K562 (cell line): ENCODE data around the gene ZNHIT6. TPM values are rescaled to one million over a fixed set of nuclear protein-coding genes. Genes with fewer than 3 reads are reported as not detected.

Source experiments
- ATAC-seq: fragments of 200-7000 bp; cut with Tn5 transposase; 3 replicates; pipeline ENCODE4 v1.9.1; 2020; ENCODE audit warnings: moderate library complexity
- BruUV-seq: library from RNA; stranded (reverse); fragments of 400-500 nt; replicated peaks from 2 replicates; lab custom pipeline; 2021; lab: Mats Ljungman, UMichigan
- CTCF ChIA-PET: fragments of 300-600 bp; formaldehyde crosslinking; extraction: SDS; loops from one replicate; lab custom pipeline; 2021; ENCODE audit warnings: low intra/inter-chr PET ratio; lab: Yijun Ruan, JAX
- POLR2A ChIA-PET: fragments of 300-600, 350-650 bp; sonication (Branson Sonifier 250); formaldehyde crosslinking; extraction: SDS; loops from one replicate; lab custom pipeline; 2021; ENCODE audit warnings: antibody characterized with exemption, inconsistent platforms; lab: Yijun Ruan, JAX
- DNase-seq, 4 experiments: peaks; one replicate each; pipeline versions ENCODE4 v3.0.0 to v3.0.0-alpha.2; 2011 to 2018; ENCODE audit warnings: low spot score in 3 of 4, mixed read lengths in 3 of 4; ENCODE audit errors: extremely low read depth in 1 of 4
- FAIRE-seq: peaks from 2 replicates; lab custom pipeline; 2011; peaks lifted over from hg19 to GRCh38; lab: Jason Lieb, UNC
- H2AFZ ChIP-seq: 2 replicates; pipeline ENCODE4 v1.6.0; 2011; ENCODE audit warnings: low read depth, low read length, control low read depth, inconsistent platforms
- H3K27ac ChIP-seq: fragments of 200-600 bp; 3 replicates; pipeline ENCODE4 v1.8.0; 2011; ENCODE audit warnings: low read depth, mild to moderate bottlenecking, control low read depth, inconsistent platforms, low read length, moderate library complexity, mixed read lengths; ENCODE audit errors: extremely low read depth
- H3K27me3 ChIP-seq, 2 experiments: fragments of 300-600 bp in 1 of 2; 2 replicates in 1 of 2; 3 replicates in 1 of 2; pipeline versions ENCODE4 v1.6.0 to v1.8.0; 2011; ENCODE audit warnings: inconsistent platforms in 2 of 2, low read length in 2 of 2, mild to moderate bottlenecking in 1 of 2, mixed read lengths in 1 of 2, moderate library complexity in 1 of 2; ENCODE audit not compliant: control insufficient read depth in 2 of 2, insufficient read depth in 2 of 2
- H3K36me3 ChIP-seq: fragments of 300-600 bp; 3 replicates; pipeline ENCODE4 v1.8.0; 2011; ENCODE audit warnings: mild to moderate bottlenecking, low read length, inconsistent platforms; ENCODE audit not compliant: control insufficient read depth, insufficient read depth
- H3K4me1 ChIP-seq, 2 experiments: fragments of 200-600 bp in 1 of 2; replicated peaks in 1 of 2; 2 replicates in 1 of 2; 3 replicates in 1 of 2; pipeline versions ENCODE4 v1.5.1 to v1.8.0; 2011; ENCODE audit warnings: inconsistent platforms in 2 of 2, low read length in 2 of 2, mild to moderate bottlenecking in 1 of 2, mixed read lengths in 1 of 2, moderate library complexity in 1 of 2; ENCODE audit not compliant: control insufficient read depth in 2 of 2, insufficient read depth in 2 of 2
- H3K4me2 ChIP-seq: 2 replicates; pipeline ENCODE4 v1.6.1; 2011; ENCODE audit warnings: low read length, control low read depth, inconsistent platforms, mixed read lengths; ENCODE audit not compliant: insufficient read depth
- H3K4me3 ChIP-seq: fragments of 200-600 bp; sonication (generic), shearing (Covaris generic); 2 replicates; pipeline ENCODE4 v1.5.1; 2016; ENCODE audit warnings: control low read depth, inconsistent platforms
- H3K79me2 ChIP-seq: fragments of 200-600 bp; 3 replicates; pipeline ENCODE4 v1.8.0; 2011; ENCODE audit warnings: low read length, inconsistent platforms; ENCODE audit not compliant: control insufficient read depth, insufficient read depth
- H3K9ac ChIP-seq, 2 experiments: 2 replicates each; pipeline versions ENCODE4 v1.6.0 to v1.6.1; 2011; ENCODE audit warnings: low read depth in 2 of 2, low read length in 2 of 2, control low read depth in 1 of 2, inconsistent platforms in 1 of 2, mild to moderate bottlenecking in 1 of 2, mixed read lengths in 1 of 2; ENCODE audit not compliant: insufficient read depth in 1 of 2
- H3K9me1 ChIP-seq: one replicate; pipeline ENCODE4 v1.6.0; 2011; ENCODE audit warnings: inconsistent platforms, mild to moderate bottlenecking, low read length, moderate library complexity; ENCODE audit not compliant: control insufficient read depth, insufficient read depth
- H3K9me3 ChIP-seq: replicated peaks from 2 replicates; pipeline ENCODE4 v1.5.1; 2011; ENCODE audit warnings: low read depth, low read length, inconsistent platforms; ENCODE audit not compliant: control insufficient read depth, insufficient read depth
- H4K20me1 ChIP-seq: replicated peaks from 2 replicates; pipeline ENCODE4 v1.6.1; 2011; ENCODE audit warnings: low read length, inconsistent platforms, mixed read lengths; ENCODE audit not compliant: control insufficient read depth, insufficient read depth
- ARID2 ChIP-seq: fragments of 450-650 bp; IDR thresholded peaks from 2 replicates; pipeline ENCODE4 v1.6.1; 2017; ENCODE audit warnings: antibody characterized with exemption, mild to moderate bottlenecking
- E2F5 ChIP-seq: sonication (generic); formaldehyde crosslinking; IDR thresholded peaks from 2 replicates; pipeline ENCODE4 v1.8.0; 2022; ENCODE audit warnings: mild to moderate bottlenecking, missing genetic modification reagents
- NFRKB ChIP-seq: fragments of 450-650 bp; IDR thresholded peaks from 2 replicates; pipeline ENCODE4 v1.6.1; 2016; ENCODE audit warnings: low read depth
- NR2F6 ChIP-seq: fragments of 450-650 bp; formaldehyde crosslinking; IDR thresholded peaks from 2 replicates; pipeline ENCODE4 v1.4.0; 2020; ENCODE audit warnings: mild to moderate bottlenecking
- POLR2AphosphoS5 ChIP-seq: IDR thresholded peaks from 2 replicates; pipeline ENCODE4 v1.6.1; 2011; ENCODE audit warnings: mild to moderate bottlenecking, low read depth, low read length, moderate library complexity; ENCODE audit not compliant: control insufficient read depth, insufficient read depth
- PREB ChIP-seq: sonication (generic); formaldehyde crosslinking; IDR thresholded peaks from 2 replicates; pipeline ENCODE4 v1.8.1; 2023; ENCODE audit warnings: mild to moderate bottlenecking, missing genetic modification reagents
- RBM14 ChIP-seq: fragments of 200-400 bp; formaldehyde crosslinking; IDR thresholded peaks from 2 replicates; pipeline ENCODE4 v1.6.1; 2018; ENCODE audit warnings: low read depth, mild to moderate bottlenecking, low read length, moderate library complexity, borderline replicate concordance; ENCODE audit not compliant: insufficient read depth
- TFE3 ChIP-seq: fragments of 450-650 bp; formaldehyde crosslinking; IDR thresholded peaks from 2 replicates; pipeline ENCODE4 v1.4.0; 2020; ENCODE audit warnings: mild to moderate bottlenecking, mixed read lengths
- ZFP30 ChIP-seq: fragments of 250-450 bp; sonication (Bioruptor Pico); IDR thresholded peaks from 2 replicates; pipeline ENCODE4 v1.8.0; 2022; ENCODE audit warnings: moderate library complexity, mild to moderate bottlenecking, inconsistent platforms, borderline replicate concordance
- ZFP36 ChIP-seq: fragments of 150-350 bp; IDR thresholded peaks from 2 replicates; pipeline ENCODE4 v1.6.1; 2018; ENCODE audit warnings: low read length, low read depth; ENCODE audit not compliant: partially characterized antibody
- WGBS: fragments of 100-300 bp; shearing (Covaris generic); methylation state at CpG from one replicate; pipeline ENCODE4 v1.1.6; 2016; ENCODE audit warnings: low coverage, mixed read lengths; ENCODE audit not compliant: insufficient coverage; ENCODE audit errors: missing lambda C conversion rate; 5-methylcytosine and 5-hydroxymethylcytosine counted together
- in situ Hi-C: fragments of 300-500 bp; cut with MboI; formaldehyde crosslinking; loops from 4 replicates; pipeline ENCODE4 v1.15.0; 2018; ENCODE audit warnings: inconsistent platforms, mixed read lengths
- intact Hi-C: fragments of 100-400 bp; cut with micrococcal nuclease; formaldehyde crosslinking; loops from 2 replicates; pipeline ENCODE4 v1.14.2; 2022
- polyA plus RNA-seq, 8 experiments: library from polyadenylated mRNA; depleted of rRNA in 4 of 8; stranded (reverse) in 5 of 8; unstranded in 3 of 8; fragments of >200 nt; fragmentation: Nextera tagmentation in 2 of 8; fragmentation: Illumina TruSeq in 1 of 8; extraction: Ambion mirVana in 2 of 8; extraction: Trizol in 1 of 8; gene quantifications; 2 replicates each; pipeline versions ENCODE4 v1.2.1 to v1.2.3, GENCODE V29; 2011 to 2014; ENCODE audit warnings: inconsistent platforms in 1 of 8, missing spikeins in 1 of 8
- total RNA-seq, 7 experiments: library from RNA; depleted of rRNA in 6 of 7; stranded (reverse); fragments of >200 nt in 6 of 7; fragmentation: Illumina TruSeq in 2 of 7; extraction: Trizol in 2 of 7; gene quantifications; 2 replicates each; pipeline versions ENCODE4 v1.2.1 to v1.2.3, GENCODE V29; 2011 to 2021; ENCODE audit warnings: low replicate concordance in 1 of 7
- TF ChIP-seq, protein P1 (sequence below): fragments of 450-650 bp; IDR thresholded peaks from 2 replicates; pipeline ENCODE4 v1.6.1; 2016; ENCODE audit warnings: missing biosample characterization, missing genetic modification characterization
- TF ChIP-seq, protein P2 (sequence below): fragments of 250-450 bp; sonication (Bioruptor Pico); IDR thresholded peaks from 2 replicates; pipeline ENCODE4 v1.4.0; 2020; ENCODE audit warnings: mild to moderate bottlenecking, moderate library complexity, borderline replicate concordance

Gene ZNHIT6
- total and polyA plus RNA-seq, 9 of the 15 experiments (the other 6 are each of a cell fraction or from before 2014, with no cell fraction given), result 15.4 to 37.6 (median 21.7) TPM

GRCh38 chr1:85650645-85651044 lies 57.6 kb downstream of the ZNHIT6 start:
- Histone ChIP-seq H3K36me3 (peaks cover 32% of the 10 kb centered on the region; the same call in 2 of the 3 replicates), H4K20me1 (no peaks in the 10 kb centered on the region), H3K9ac (no peak overlapping the region), H3K27ac (no peak overlapping the region), H2AFZ (no peak overlapping the region), H3K9me3 (no peaks in the 10 kb centered on the region), H3K4me1 (no peaks in the 10 kb centered on the region), H3K9me1 (no peaks in the 10 kb centered on the region), H3K27me3 (no peaks in the 10 kb centered on the region), H3K4me3 (no peak overlapping the region), H3K4me2 (no peak overlapping the region), H3K79me2 (no peaks in the 10 kb centered on the region)
- in situ Hi-C loops, result no loop called here
- POLR2A ChIA-PET, result no interaction called here
- no TSS peak for BruUV-seq
- TF ChIP-seq PREB (CRISPR knock-in tag), result no peak
- TF ChIP-seq, protein P1, sequence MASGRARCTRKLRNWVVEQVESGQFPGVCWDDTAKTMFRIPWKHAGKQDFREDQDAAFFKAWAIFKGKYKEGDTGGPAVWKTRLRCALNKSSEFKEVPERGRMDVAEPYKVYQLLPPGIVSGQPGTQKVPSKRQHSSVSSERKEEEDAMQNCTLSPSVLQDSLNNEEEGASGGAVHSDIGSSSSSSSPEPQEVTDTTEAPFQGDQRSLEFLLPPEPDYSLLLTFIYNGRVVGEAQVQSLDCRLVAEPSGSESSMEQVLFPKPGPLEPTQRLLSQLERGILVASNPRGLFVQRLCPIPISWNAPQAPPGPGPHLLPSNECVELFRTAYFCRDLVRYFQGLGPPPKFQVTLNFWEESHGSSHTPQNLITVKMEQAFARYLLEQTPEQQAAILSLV (tag), result no peak
- no peak for TF ChIP-seq RBM14
- TF ChIP-seq NFRKB, result no peak
- TF ChIP-seq E2F5, result no peak
- no peak for TF ChIP-seq ZFP30 (CRISPR knock-in tag)
- TF ChIP-seq TFE3, result no peak
- no peak for TF ChIP-seq POLR2AphosphoS5
- TF ChIP-seq NR2F6, result no peak
- TF ChIP-seq, protein P2, sequence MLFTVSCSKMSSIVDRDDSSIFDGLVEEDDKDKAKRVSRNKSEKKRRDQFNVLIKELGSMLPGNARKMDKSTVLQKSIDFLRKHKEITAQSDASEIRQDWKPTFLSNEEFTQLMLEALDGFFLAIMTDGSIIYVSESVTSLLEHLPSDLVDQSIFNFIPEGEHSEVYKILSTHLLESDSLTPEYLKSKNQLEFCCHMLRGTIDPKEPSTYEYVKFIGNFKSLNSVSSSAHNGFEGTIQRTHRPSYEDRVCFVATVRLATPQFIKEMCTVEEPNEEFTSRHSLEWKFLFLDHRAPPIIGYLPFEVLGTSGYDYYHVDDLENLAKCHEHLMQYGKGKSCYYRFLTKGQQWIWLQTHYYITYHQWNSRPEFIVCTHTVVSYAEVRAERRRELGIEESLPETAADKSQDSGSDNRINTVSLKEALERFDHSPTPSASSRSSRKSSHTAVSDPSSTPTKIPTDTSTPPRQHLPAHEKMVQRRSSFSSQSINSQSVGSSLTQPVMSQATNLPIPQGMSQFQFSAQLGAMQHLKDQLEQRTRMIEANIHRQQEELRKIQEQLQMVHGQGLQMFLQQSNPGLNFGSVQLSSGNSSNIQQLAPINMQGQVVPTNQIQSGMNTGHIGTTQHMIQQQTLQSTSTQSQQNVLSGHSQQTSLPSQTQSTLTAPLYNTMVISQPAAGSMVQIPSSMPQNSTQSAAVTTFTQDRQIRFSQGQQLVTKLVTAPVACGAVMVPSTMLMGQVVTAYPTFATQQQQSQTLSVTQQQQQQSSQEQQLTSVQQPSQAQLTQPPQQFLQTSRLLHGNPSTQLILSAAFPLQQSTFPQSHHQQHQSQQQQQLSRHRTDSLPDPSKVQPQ (CRISPR knock-in tag), result no peak
- no peak for TF ChIP-seq ZFP36
- no peak for TF ChIP-seq ARID2
- 85% methylated on average over 1 of the region's 1 CpG for WGBS
- CTCF ChIA-PET, result no interaction called here
- FAIRE-seq (no peak), ATAC-seq (no peak), DNase-seq (no peak)
- intact Hi-C loops, result no loop called here
